22Rv1 (cell line): Measurements from ENCODE around the gene SH3PXD2A.

Experiments
- H3K27ac ChIP-seq: fragments of 450-650 bp; 2 replicates; pipeline ENCODE4 v1.5.1; 2017
- ZFX ChIP-seq: fragments of 450-650 bp; IDR thresholded peaks from 2 replicates; pipeline ENCODE4 v1.6.1; 2017; ENCODE audit warnings: antibody characterized with exemption, borderline replicate concordance
- TF ChIP-seq, protein P1 (sequence below): fragments of 450-650 bp; IDR thresholded peaks from 2 replicates; pipeline ENCODE4 v1.5.1; 2017; ENCODE audit warnings: mild to moderate bottlenecking

The SH3PXD2A gene

DNA sequence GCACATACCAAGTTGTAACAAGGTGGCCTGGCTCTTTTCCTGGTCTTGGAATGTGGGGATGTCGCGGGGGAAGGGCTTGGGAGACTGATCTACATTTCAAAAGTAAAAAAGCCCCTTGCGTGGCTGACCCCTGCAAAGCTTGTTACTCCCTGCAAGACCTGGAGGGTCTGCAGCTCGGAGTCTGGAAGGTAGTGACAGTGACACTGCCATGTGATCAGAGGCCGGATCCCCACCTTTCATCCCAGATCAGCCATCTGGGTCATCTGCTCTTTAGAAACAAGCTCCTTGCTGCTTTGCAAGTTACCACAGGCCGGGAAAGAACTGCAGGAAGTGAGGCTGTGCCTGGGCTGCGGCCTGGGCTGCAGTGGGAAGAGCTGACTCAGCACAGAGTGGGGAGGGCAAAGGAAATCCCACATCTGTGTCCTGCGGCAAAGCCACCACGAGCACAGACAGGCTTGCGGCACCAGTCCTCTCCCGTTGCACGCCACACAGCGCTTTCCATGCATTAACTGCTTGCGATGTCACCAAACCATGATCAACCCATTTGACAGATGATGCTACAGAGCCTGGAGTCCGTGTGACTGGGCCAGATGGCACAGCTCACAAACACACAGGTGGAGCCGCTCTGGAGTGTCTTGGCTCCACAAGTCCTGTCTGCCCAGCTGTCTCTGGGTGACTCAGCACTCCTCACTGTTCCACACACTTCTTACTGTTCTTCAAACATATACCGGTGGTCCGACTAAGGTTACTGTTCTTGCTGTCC is 97.7 kb downstream of the SH3PXD2A start:
- H3K27ac ChIP-seq = no peak overlapping the region; the same call in 1 of the 2 replicates
- TF ChIP-seq, protein P1, sequence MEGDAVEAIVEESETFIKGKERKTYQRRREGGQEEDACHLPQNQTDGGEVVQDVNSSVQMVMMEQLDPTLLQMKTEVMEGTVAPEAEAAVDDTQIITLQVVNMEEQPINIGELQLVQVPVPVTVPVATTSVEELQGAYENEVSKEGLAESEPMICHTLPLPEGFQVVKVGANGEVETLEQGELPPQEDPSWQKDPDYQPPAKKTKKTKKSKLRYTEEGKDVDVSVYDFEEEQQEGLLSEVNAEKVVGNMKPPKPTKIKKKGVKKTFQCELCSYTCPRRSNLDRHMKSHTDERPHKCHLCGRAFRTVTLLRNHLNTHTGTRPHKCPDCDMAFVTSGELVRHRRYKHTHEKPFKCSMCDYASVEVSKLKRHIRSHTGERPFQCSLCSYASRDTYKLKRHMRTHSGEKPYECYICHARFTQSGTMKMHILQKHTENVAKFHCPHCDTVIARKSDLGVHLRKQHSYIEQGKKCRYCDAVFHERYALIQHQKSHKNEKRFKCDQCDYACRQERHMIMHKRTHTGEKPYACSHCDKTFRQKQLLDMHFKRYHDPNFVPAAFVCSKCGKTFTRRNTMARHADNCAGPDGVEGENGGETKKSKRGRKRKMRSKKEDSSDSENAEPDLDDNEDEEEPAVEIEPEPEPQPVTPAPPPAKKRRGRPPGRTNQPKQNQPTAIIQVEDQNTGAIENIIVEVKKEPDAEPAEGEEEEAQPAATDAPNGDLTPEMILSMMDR = no peak
- no peak for TF ChIP-seq ZFX

DNA sequence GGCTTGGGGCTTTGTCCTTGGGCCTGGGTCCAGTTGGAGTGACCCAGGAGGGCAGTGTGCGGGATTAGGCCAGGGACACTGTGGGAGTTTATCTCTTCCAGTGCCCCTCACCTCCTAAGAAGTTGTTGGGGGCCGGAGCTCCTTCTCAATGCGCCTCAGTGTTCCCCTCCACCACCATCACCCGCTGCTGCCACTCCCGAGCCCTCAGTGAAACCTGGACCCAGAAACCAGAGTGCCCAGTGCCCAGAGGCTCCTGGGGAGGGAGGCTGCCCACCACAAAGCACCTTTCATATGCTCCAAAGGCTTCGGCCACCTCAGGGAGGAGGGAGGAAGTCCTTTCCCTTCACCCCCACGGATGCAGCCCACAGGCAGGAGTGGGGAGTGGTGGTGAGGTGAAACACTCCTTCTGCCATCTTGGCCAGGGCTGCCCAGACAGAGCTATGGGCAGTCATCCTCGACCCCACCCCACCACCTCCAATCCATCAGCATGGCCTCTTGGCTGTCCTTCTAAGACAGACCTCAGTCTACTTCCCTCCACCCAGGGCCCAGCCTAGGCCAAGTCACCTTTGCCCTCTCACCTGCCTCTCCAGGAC is 99.0 kb downstream of the SH3PXD2A start:
- no peak overlapping the region for H3K27ac ChIP-seq
- no peak for TF ChIP-seq ZFX
- TF ChIP-seq, protein P1 = no peak

DNA sequence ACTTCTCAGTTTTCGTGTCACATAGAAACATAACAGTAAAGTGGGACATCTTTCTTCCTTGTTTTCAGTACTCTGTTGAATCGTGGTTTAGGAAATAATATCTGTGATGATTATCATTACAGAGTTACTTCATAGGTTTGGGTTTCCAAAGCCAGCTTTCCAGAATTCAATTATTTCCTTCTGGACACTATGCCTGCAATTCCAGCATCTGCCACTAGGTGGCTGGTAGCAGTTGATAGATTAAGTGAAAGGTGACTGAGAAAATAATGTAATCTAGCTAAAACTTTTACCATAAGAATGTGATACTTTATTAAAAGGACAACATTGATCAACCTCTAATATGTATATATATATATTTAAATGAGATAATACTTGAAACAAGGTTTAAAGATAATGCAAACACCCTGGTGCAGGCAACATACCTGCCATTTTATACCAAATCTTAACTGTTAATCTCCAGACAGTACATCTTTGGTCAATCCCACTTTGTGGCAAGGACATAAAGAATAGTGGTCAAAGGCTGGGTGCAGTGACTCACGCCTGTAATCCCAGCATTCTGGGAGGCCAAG is 102.6 kb downstream of the SH3PXD2A start:
- H3K27ac ChIP-seq = no peak overlapping the region
- no peak for TF ChIP-seq ZFX
- TF ChIP-seq, protein P1 = peak; percentile 79

DNA sequence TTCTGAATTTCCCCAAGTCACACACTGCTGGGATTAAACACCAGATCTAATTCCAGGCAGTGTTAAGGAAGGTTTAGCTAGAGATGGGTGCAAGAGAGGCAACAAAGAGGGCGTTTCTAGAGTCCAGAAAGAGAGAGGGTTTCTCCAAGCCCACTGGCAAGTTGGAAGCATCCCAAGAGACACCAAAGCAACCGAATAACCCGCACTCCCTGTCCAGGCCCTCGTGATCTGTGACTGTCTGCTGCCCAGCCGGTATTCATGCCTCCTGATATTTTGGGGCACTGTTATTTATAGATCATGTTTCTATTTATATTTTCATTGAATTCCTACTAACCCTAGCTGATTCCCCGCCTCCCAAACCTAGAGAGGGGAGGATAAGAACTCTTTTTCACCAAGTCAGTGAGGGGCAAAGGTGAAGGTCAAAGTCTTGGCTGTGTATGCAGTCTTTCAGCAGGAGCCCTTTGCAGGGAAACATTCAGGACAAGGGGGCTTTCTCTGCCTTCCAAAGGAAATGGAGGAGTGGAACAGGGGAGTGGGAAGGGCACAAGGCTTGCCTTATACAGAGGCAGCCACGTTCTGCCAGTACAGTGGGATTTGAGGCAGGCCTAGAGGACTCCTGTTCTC is 103.6 kb downstream of the SH3PXD2A start:
- no peak for TF ChIP-seq ZFX
- TF ChIP-seq, protein P1 = no peak
- no peak overlapping the region for H3K27ac ChIP-seq

DNA sequence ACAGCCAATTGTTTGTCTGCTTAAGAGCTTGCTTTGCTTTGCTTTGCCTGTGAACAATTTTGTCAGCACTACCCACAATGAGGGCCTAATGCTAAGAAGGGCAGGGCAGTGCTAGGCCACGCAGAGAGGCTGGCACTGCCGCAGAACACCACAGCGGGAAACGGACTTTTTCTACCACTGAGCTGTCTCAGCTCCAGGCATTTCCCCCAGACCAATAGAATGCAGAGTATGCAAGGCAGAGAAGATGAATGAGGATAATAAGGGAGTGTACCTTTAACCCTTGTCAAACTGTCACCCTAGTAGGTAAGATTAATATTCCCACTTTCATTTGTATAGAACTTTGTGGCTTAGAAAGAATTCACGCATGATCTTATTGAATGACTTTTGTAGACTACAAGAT is 104.5 kb downstream of the SH3PXD2A start:
- H3K27ac ChIP-seq = no peak overlapping the region
- TF ChIP-seq, protein P1 = no peak
- no peak for TF ChIP-seq ZFX

DNA sequence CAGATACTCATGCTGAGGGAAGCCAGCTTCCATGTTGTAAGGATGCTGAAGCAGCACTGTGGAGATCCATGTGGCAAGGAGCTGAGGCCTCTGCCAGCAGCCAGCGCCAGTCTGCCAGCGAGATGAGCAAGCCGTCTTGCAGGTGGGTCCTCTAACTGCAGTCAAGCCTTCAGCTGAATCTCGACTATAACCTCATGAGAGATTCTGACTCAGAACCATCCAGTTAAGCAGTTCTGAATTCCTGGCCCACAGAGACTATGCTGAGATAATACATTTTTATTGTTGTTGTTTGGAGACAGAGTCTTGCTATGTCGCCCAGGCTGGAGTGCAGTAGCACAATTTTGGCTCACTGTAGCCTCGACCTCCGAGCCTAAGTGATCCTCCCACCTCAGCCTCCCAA is 105.6 kb downstream of the SH3PXD2A start:
- TF ChIP-seq, protein P1 = no peak
- TF ChIP-seq ZFX = no peak
- no peak overlapping the region for H3K27ac ChIP-seq

DNA sequence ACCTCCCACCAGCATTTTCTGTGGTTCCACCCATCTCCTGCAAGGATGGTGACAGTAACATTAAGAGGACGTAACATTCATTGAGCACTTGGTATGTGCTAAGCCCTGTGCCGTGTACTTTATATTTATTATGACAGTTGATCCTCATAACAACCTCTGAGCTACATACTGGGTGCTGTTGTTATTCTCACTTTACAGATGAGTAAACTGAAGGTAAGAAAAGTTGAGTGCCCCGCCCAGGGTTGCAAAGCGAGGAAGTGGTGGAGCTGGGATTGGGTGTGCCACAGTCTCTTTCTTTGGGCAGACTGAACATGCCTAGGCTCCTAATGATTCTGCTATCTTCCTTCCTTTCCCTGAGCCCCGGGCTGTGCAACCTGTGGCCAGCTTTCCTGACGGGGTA is 107.4 kb downstream of the SH3PXD2A start:
- H3K27ac ChIP-seq = no peak overlapping the region
- TF ChIP-seq ZFX = no peak
